NCI-H128 (cell line): ENCODE results near the gene TMEM270.
"Not testable (repeated sequence)": the region's sequence is repeated elsewhere in the genome, so short reads cannot be mapped to it uniquely, and the experiment has no call there.

ENCODE experiments used
- DNase-seq: peaks from one replicate; lab custom pipeline; 2025; ENCODE audit not compliant: unreplicated experiment; lab: John Stamatoyannopoulos, UW

Gene TMEM270

GRCh38 chr7:73852500-73852899 lies 8.5 kb upstream of the TMEM270 start:
- no peak for DNase-seq

GRCh38 chr7:73856941-73857340 lies 4.0 kb upstream of the TMEM270 start:
- no peak for DNase-seq

- DNase-seq, result no peak
These were observed 2.2 kb upstream of the TMEM270 start for GRCh38 chr7:73858807-73859206.

DNA sequence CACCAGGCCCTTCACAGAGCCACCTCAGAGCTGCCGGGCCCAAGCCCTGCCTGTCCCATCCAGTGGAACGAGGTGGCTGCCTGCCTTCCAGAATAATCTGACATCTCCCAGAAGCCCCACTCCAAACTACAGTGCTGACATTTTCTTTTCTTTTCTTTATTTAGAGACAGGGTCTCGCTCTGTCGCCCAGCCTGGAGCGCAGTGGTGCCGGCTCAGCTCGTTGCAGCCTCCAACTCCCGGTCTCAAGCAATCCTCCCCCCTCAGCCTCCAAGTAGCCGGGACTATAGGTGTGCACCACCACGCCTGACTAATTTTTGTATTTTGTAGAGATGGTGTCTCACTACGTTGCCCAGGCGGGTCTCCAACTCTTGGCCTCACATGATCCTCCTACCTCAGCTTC lies 346 bp downstream of the TMEM270 start:
- DNase-seq, result no peak

DNA sequence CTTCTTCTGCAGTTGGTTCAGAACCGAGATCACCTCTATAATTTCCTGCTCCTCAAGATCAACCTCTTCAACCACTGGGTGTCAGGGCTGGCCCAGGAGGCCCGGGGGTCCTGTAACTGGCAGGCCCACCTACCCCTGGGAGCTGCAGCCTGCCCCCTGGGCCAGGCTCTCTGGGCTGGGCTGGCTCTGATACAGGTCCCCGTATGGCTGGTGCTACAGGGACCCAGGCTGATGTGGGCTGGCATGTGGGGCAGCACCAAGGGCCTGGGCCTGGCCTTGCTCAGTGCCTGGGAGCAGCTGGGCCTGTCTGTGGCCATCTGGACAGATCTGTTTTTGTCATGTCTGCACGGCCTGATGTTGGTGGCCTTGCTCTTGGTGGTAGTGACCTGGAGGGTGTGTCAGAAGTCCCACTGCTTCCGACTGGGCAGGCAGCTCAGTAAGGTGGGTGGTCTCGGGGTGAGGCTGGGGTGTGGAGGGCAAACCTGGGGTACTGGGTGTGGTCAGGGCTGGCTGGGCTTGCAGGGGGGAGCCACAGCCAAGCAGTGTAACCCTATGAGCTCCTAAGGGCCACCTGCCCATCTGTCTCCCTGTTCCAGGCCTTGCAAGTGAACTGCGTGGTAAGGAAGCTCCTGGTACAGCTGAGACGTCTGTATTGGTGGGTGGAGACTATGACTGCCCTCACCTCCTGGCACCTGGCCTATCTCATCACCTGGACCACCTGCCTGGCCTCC lies 4.2 kb downstream of the TMEM270 start:
- DNase-seq, result no peak

DNA sequence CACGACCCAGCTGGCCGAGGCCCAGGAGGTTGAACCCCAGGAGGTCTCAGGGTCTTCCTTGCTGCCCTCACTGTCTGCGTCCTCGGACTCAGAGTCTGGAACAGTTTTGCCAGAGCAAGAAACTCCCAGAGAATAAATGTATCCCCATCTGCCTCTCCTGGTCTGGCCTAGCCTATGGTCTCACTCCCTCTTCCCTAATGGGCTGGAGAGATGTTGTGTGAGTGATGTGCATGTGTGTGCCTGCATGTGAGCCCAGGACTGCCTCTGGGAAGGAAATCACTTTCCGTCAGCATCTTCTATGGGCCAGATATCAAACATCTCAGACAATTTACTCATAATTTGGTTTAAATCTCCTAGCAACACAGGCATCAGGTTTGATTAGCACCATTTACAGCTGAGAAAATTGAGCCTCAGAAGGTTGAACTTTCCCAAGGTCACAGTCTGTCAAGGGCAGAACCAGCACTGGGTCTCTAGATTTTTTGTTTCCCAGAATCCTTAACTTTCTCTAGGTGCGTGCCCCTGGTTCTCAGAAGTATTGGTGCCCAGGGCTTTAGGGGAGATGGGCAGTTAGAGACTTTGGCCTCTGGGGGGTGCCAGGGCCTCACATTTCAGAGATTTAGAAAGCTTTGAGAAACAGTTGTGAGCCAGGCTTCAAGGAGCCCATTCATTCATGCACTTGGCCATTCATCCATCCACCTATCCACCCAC lies 4.9 kb downstream of the TMEM270 start:
- DNase-seq, result no peak

- DNase-seq, result no peak
These were observed 5.4 kb downstream of the TMEM270 start for GRCh38 chr7:73866446-73866767.

GRCh38 chr7:73869011-73869798 lies 8.2 kb downstream of the TMEM270 start:
- DNase-seq, result no peak

DNA sequence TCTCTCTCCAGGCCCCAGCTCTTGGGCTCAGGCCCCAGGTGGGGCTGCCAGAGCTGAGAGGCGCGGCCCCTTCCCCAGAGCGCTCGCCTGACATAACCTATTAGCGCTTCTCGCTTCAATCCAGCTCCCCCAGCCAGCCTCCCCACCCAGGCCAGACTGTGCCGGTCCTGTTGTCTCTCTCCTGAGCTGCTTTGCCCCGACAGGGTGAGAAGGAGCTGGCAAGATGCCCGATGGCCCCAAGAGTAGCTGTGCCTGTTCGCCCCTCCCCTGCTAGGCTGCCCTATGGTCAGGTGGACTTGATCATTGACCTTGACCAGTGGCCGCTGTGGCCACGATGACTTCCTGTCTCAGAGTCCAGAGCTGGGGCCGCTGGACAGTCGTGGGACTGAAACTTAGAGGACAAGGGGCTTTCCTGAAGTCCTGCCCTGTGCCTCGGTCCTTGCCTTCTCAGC lies 9.1 kb downstream of the TMEM270 start:
- DNase-seq, result no peak

GRCh38 chr7:73871163-73872011 lies 10.4 kb downstream of the TMEM270 start:
- DNase-seq, result no peak

DNA sequence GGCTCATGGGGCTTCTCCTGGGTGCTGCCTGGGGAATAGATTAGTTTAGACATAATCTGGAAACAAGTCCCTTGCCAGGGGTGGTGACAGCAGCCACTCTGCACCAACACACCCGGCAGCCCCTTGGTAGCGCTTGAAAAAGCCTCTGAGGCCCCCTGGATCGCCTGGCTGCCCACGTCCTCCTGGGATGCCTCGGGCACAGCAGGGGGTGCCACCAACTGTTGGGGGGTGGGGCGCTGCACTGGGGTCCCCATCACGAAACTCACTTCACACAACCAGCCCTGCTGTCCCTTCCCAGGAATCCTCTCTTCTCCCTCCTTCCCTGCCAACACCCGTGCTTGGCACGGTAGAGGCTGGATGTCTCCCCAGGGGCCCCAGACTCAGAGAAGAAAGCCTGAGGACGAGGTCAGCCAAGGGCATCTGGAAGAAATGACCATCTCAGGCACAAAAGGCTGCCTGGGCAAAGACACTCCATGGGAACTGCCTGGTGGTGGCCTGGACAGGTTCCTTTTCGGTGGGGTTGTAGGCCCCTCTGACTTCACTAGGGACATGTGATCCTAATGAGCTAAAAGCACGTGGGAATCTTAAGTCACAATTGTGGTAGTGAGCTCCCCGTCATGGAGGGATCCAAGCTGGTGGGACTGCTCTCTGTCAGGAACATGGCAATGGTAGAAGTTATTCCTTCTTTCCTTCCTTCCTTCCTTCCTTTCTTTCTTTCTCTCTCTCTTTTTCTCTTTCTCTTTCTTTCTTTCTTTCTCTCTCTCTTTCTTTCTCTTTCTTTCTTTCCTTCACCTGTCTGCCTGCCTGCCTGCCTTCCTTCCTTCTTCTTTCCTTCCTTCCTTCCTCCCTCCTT lies 11.3 kb downstream of the TMEM270 start:
- DNase-seq, result no peak

DNA sequence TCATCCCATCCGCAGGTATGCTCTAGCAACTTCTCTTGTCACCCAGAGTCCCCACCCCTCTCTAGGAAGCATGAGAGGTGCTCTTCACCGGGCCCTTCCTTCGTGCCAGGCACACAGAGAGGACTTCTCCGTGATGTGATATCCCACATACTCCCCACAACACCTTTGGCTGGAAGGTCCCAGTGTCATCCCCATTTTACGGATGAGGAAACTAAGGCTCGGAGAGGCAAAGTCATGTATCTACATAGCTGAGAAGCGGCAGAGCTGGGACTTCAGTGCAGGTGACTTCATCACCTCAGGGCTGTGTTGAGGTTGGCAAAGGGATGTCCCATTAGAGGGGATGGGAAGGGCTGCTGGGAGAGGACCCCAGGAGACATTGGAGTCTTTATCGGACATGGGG lies 15.4 kb downstream of the TMEM270 start:
- no peak for DNase-seq

GRCh38 chr7:73876973-73877372 lies 16.0 kb downstream of the TMEM270 start:
- no peak for DNase-seq

DNA sequence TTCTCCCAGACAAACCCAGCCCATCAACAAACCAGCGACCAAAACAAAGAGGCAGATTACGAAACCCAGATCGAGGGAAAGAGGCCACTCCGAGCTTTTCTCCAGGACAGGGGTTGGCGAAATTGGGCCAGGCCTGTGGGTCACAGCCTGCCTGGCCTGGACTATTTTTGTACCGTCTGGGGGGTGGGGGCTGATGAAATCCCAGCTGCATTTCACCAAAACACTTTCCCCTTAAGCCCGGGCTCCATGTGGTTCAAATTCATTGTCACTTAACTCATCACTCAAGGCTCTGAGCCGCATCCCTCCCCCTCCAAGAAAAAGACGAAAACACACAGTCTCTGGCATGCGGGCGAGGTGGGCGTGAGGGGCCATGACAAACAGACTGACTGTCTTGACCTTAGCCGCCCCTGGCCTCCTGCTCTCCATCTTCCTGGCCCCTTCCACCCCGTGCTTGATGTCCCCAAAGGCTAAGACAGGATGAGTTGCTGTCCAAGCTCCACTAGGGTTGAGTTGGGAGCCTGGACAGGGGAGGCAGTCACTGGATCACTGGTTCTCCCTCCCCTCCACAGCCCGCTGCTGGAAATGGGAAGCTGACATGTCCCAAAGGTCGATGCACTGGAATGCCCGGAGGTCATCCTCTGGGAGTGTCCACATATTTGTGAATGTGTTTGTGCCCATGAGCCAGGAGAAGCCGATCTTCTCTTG lies 19.2 kb downstream of the TMEM270 start:
- DNase-seq, result no peak

GRCh38 chr7:73880755-73881328 lies 19.9 kb downstream of the TMEM270 start:
- DNase-seq, result no peak

GRCh38 chr7:73881352-73882046 lies 20.5 kb downstream of the TMEM270 start:
- no peak for DNase-seq

DNA sequence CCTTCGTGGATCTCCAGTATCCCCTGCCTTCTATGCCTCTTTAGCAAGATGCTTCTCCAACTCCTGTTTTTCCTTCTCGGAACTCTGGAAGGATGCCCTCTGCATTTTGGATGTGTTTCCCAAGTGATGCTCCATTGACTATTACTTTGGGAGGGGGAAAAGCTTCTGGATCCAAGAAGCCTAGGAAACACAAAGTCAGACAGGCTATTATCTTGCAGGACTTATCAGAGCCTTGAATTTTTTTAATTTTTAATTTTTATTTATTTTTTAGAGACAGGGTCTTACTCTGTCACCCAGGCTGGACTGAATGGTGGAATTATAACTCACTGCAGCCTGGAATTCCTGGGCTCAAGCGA lies 21.1 kb downstream of the TMEM270 start:
- DNase-seq, result no peak

DNA sequence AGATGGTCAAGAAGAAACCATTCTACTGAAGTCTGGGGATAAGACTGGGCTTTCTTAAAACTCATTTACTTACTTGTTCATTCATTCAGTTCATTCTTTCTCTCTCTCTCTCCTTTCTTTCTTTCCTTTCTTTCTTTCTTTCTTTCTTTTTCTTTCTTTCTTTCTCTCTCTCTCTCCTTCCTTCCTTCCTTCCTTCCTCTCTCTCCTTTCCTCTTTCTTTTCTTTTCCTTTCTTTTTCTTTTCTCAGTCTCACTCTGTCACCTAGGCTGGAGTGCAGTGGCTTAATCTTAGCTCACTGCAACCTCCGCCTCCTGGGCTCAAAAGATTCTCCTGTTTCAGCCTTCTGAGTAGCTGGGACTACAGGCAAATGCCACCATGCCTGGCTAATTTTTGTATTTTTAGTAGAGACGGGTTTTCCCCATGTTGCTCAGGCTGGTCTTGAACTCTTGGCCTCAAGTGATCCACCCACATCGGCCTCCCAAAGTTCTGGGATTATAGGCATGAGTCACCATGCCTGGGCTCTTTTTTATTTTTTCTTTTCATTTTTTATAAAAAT lies 24.0 kb downstream of the TMEM270 start:
- DNase-seq, result not testable (repeated sequence)
